HuH-7 (cell line): Measurements from ENCODE around the gene FRG2C.
"Not testable (repeated sequence)": the region's sequence is repeated elsewhere in the genome, so short reads cannot be mapped to it uniquely, and the experiment has no call there.

Experiments used
- DNase-seq: peaks from one replicate; pipeline ENCODE4 v3.0.0; 2011; ENCODE audit warnings: low spot score

Gene FRG2C

GRCh38 chr3:75669348-75670297 lies 5.5 kb downstream of the FRG2C start:
- DNase-seq = not testable (repeated sequence)

- DNase-seq = not testable (repeated sequence)
These were observed 6.5 kb downstream of the FRG2C start for GRCh38 chr3:75670298-75671286.

GRCh38 chr3:75671287-75672139 lies 7.4 kb downstream of the FRG2C start:
- DNase-seq = not testable (repeated sequence)

GRCh38 chr3:75672140-75672775 lies 8.1 kb downstream of the FRG2C start:
- DNase-seq = peak; percentile 10

- not testable (repeated sequence) for DNase-seq
These were observed 19.8 kb downstream of the FRG2C start for GRCh38 chr3:75683965-75684364.

GRCh38 chr3:75687323-75687722 lies 23.2 kb downstream of the FRG2C start:
- DNase-seq = no peak

GRCh38 chr3:75692061-75692460 lies 27.9 kb downstream of the FRG2C start:
- DNase-seq = no peak
